ENCODE measurements around the gene ZNF550. TPM values are rescaled to one million over a fixed set of nuclear protein-coding genes. Genes with fewer than 3 reads are reported as not detected.
"Not testable (repeated sequence)": the region's sequence is repeated elsewhere in the genome, so short reads cannot be mapped to it uniquely, and the experiment has no call there.

The ZNF550 gene
- total RNA-seq, 1 experiment from 2014 or later = 13.4 TPM

- not testable (repeated sequence) for H3K4me3 ChIP-seq, H3K27me3 ChIP-seq
- peaks cover 20% of the 10 kb centered on the region for H3K36me3 ChIP-seq
Observed at GRCh38 chr19:57499332-57499679, 60.4 kb downstream of the ZNF550 start.

GRCh38 chr19:57488299-57488644 lies 71.4 kb downstream of the ZNF550 start:
- H3K27ac ChIP-seq; H3K27me3 ChIP-seq; DNase-seq; H3K4me3 ChIP-seq; H3K4me1 ChIP-seq; H3K9me3 ChIP-seq (replicated peaks): not testable (repeated sequence)
- peaks cover 12% of the 10 kb centered on the region for H3K36me3 ChIP-seq

More at GRCh38 chr19:57499332-57499679, 60.4 kb downstream of the ZNF550 start:
- not testable (repeated sequence) for H3K4me1 ChIP-seq; H3K27ac ChIP-seq; DNase-seq; H3K9me3 ChIP-seq (replicated peaks)

- Histone ChIP-seq H3K27ac (peak within 1 kb of the TSS; percentile 28), H3K4me3 (peak within 1 kb of the TSS; percentile 87)
- DNase-seq = peak; percentile 88 to 89
- not testable (repeated sequence) for H3K9me3 ChIP-seq (replicated peaks); H3K4me1 ChIP-seq; H3K36me3 ChIP-seq; H3K27me3 ChIP-seq
Observed at GRCh38 chr19:57487477-57488298, 72.0 kb downstream of the ZNF550 start, which contains the start of gene ZNF419. TSS of gene ZNF419 (plus strand) at chr19:57487750. CDS start at chr19:57487951, 201 bp downstream.

Other genes starting within 250 kb of the ZNF550 start
- gene ZNF543, start 239.4 kb downstream of the ZNF550 start, total RNA-seq (2014; rRNA removed; shearing (Covaris generic)) = 13.0 and 13.5 TPM in 2 replicates
- gene ZNF304, start 208.6 kb downstream of the ZNF550 start, total RNA-seq (2014; rRNA removed; shearing (Covaris generic)) = 9.6 and 10.9 TPM in 2 replicates
- gene TRAPPC2B, start 196.3 kb downstream of the ZNF550 start, total RNA-seq (2014; rRNA removed; shearing (Covaris generic)) = 13.2 and 17.3 TPM in 2 replicates
- 1.9 and 2.0 TPM in 2 replicates for gene ZNF547, start 196.3 kb downstream of the ZNF550 start, total RNA-seq (2014; rRNA removed; shearing (Covaris generic))
- gene ZNF548, start 170.0 kb downstream of the ZNF550 start, total RNA-seq (2014; rRNA removed; shearing (Covaris generic)) = 12.3 and 15.1 TPM in 2 replicates
- gene ZNF17, start 148.7 kb downstream of the ZNF550 start, total RNA-seq (2014; rRNA removed; shearing (Covaris generic)) = 11.4 and 13.1 TPM in 2 replicates
- gene ZNF749, start 124.5 kb downstream of the ZNF550 start, total RNA-seq (2014; rRNA removed; shearing (Covaris generic)) = 19.4 and 20.6 TPM in 2 replicates
- gene VN1R1, start 102.7 kb downstream of the ZNF550 start, total RNA-seq (2014; rRNA removed; shearing (Covaris generic)) = 0.66 and 0.67 TPM in 2 replicates
- 15.6 and 16.0 TPM in 2 replicates for gene ZNF772, start 82.3 kb downstream of the ZNF550 start, total RNA-seq (2014; rRNA removed; shearing (Covaris generic))
- gene ZNF419, start 72.1 kb downstream of the ZNF550 start, total RNA-seq (2014; rRNA removed; shearing (Covaris generic)) = 9.4 and 12.3 TPM in 2 replicates
- gene ZNF773, start 59.9 kb downstream of the ZNF550 start, total RNA-seq (2014; rRNA removed; shearing (Covaris generic)) = 12.2 and 15.1 TPM in 2 replicates
- gene ZNF549, start 32.5 kb downstream of the ZNF550 start, total RNA-seq (2014; rRNA removed; shearing (Covaris generic)) = 8.1 and 9.1 TPM in 2 replicates
- gene ZNF416, start 19.0 kb upstream of the ZNF550 start, total RNA-seq (2014; rRNA removed; shearing (Covaris generic)) = 6.8 and 7.5 TPM in 2 replicates
- 8.4 and 9.3 TPM in 2 replicates for gene ZIK1, start 24.3 kb upstream of the ZNF550 start, total RNA-seq (2014; rRNA removed; shearing (Covaris generic))
- 11.7 and 17.8 TPM in 2 replicates for gene ZNF530, start 40.0 kb upstream of the ZNF550 start, total RNA-seq (2014; rRNA removed; shearing (Covaris generic))
- gene ZNF134, start 54.4 kb upstream of the ZNF550 start, total RNA-seq (2014; rRNA removed; shearing (Covaris generic)) = 20.2 and 20.8 TPM in 2 replicates
- 14.5 and 16.6 TPM in 2 replicates for gene ZNF211, start 73.3 kb upstream of the ZNF550 start, total RNA-seq (2014; rRNA removed; shearing (Covaris generic))
- not detected in 2 replicates for gene ZSCAN4, start 109.1 kb upstream of the ZNF550 start, total RNA-seq (2014; rRNA removed; shearing (Covaris generic))
- 23.5 and 23.6 TPM in 2 replicates for gene ZNF551, start 122.1 kb upstream of the ZNF550 start, total RNA-seq (2014; rRNA removed; shearing (Covaris generic))
- gene ZNF154, start 149.3 kb upstream of the ZNF550 start, total RNA-seq (2014; rRNA removed; shearing (Covaris generic)) = 0.04 TPM in 1 of 2 replicates, not detected in the other
- 3.5 and 4.4 TPM in 2 replicates for gene ZNF671, start 167.8 kb upstream of the ZNF550 start, total RNA-seq (2014; rRNA removed; shearing (Covaris generic))
- gene ZNF776, start 187.0 kb upstream of the ZNF550 start, total RNA-seq (2014; rRNA removed; shearing (Covaris generic)) = 19.3 and 24.4 TPM in 2 replicates
- 14.6 TPM in 2 replicates for gene ZNF586, start 209.8 kb upstream of the ZNF550 start, total RNA-seq (2014; rRNA removed; shearing (Covaris generic))

Measured in SJCRH30 (cell line).